Umbilical cord (tissue), 2 donors: Measurements from ENCODE around the gene XYLT1. TPM values are rescaled to one million over a fixed set of nuclear protein-coding genes. Genes with fewer than 3 reads are reported as not detected.
A peak's percentile ranks its signal among the peaks of the same experiment; 100 is the strongest.

Experiments
- DNase-seq: peaks from one replicate; pipeline ENCODE4 v3.0.0-alpha.2; 2015; ENCODE audit warnings: low spot score
- total RNA-seq: library from RNA; depleted of rRNA; stranded (reverse); fragments of >200 nt; gene quantifications from one replicate; pipeline ENCODE4 v1.2.3, GENCODE V29; 2014; ENCODE audit warnings: low replicate concordance; ENCODE audit not compliant: insufficient read depth

XYLT1 gene
- total RNA-seq, 1 donor from 2014 or later = 61.2 TPM

GRCh38 chr16:17289674-17290635, 180.8 kb downstream of the XYLT1 start:
- no peak for DNase-seq

- DNase-seq = no peak
Measured at GRCh38 chr16:17289050-17289449, 181.7 kb downstream of the XYLT1 start.

GRCh38 chr16:17287166-17287800, 183.5 kb downstream of the XYLT1 start:
- no peak for DNase-seq

- DNase-seq = no peak
Measured at GRCh38 chr16:17286443-17286842, 184.3 kb downstream of the XYLT1 start.

- DNase-seq = no peak
Measured at GRCh38 chr16:17283016-17283415, 187.7 kb downstream of the XYLT1 start.

- no peak for DNase-seq
Measured at GRCh38 chr16:17282247-17282646, 188.5 kb downstream of the XYLT1 start.

- DNase-seq = no peak
Measured at GRCh38 chr16:17281052-17281451, 189.7 kb downstream of the XYLT1 start.

GRCh38 chr16:17278988-17279387, 191.8 kb downstream of the XYLT1 start:
- DNase-seq = no peak

- peak; percentile 32 for DNase-seq
Measured at GRCh38 chr16:17277981-17278381, 192.8 kb downstream of the XYLT1 start.

- no peak for DNase-seq
Measured at GRCh38 chr16:17276610-17277009, 194.2 kb downstream of the XYLT1 start.

GRCh38 chr16:17276010-17276530, 194.7 kb downstream of the XYLT1 start:
- no peak for DNase-seq

GRCh38 chr16:17275076-17276009, 195.4 kb downstream of the XYLT1 start:
- DNase-seq = no peak

- peak; percentile 30 for DNase-seq
Measured at GRCh38 chr16:17273142-17273561, 197.6 kb downstream of the XYLT1 start.

- DNase-seq = no peak
Measured at GRCh38 chr16:17272716-17273115, 198.0 kb downstream of the XYLT1 start.

- peak; percentile 79 for DNase-seq
Measured at GRCh38 chr16:17271687-17272086, 199.1 kb downstream of the XYLT1 start.

GRCh38 chr16:17270683-17271109, 200.1 kb downstream of the XYLT1 start:
- no peak for DNase-seq

- no peak for DNase-seq
Measured at GRCh38 chr16:17270111-17270510, 200.6 kb downstream of the XYLT1 start.

- no peak for DNase-seq
Measured at GRCh38 chr16:17269439-17269838, 201.3 kb downstream of the XYLT1 start.

- no peak for DNase-seq
Measured at GRCh38 chr16:17266608-17267313, 204.0 kb downstream of the XYLT1 start.

GRCh38 chr16:17265154-17265553, 205.6 kb downstream of the XYLT1 start:
- no peak for DNase-seq
